Myocyte (in vitro differentiated cells): ENCODE results near the gene SLC6A18. TPM values are rescaled to one million over a fixed set of nuclear protein-coding genes. Genes with fewer than 3 reads are reported as not detected.
"Not testable (repeated sequence)": the region's sequence is repeated elsewhere in the genome, so short reads cannot be mapped to it uniquely, and the experiment has no call there.

Experiments
- DNase-seq: peaks from one replicate; pipeline ENCODE4 v3.0.0-alpha.2; 2012; ENCODE audit warnings: low read depth
- total RNA-seq: library from RNA; depleted of rRNA; stranded (reverse); fragments of >200 nt; gene quantifications from 2 replicates; pipeline ENCODE4 v1.2.3, GENCODE V29; 2014

SLC6A18 gene
- total RNA-seq, 1 donor from 2014 or later: not detected

DNA sequence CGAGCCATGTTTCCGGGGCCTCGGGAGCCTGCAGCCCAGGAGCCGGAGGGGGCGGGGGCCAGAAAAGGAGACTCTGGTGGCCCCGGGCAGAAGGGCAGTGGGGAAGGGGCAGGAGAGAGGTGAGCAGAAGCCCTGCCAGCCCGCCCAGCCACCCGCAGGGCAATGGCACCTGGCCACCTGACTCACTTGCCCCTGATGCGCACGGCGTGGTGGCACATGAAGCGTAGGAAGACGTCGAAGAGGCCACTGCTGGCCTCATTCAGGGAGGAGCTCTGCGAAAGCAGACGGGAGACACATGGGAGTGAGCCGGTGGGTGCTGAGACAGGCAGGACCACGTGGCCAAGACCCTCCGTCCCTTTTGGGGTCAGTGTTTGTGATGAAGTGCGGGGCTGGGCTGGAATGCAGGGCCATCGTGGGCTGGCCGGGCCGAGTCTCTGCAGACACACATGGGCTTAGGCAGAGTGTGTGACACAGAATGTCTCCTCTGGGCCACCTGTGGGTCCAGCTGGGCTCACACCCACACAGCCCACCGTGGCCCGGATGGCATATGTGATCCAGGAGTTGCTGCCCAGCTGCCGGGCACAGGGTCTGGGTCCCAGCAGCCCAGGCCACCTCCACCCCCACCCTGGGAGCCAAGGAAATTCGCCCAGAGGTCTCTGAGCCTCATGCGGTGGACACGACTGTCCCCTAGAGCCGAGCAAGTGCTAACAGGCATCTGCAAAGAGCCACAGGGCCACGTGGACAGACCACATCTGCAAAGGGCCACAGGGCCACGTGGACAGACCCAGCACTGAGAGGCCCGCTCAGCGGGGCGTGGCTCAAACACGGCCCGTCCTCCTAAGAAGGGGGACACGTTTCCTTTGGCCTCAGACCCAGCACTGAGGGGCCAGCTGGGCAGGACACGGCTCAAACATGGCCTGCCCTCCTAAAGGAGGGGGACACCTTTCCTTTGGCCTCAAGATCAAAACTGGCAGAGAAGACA lies 46.0 kb downstream of the SLC6A18 start:
- DNase-seq: no peak

DNA sequence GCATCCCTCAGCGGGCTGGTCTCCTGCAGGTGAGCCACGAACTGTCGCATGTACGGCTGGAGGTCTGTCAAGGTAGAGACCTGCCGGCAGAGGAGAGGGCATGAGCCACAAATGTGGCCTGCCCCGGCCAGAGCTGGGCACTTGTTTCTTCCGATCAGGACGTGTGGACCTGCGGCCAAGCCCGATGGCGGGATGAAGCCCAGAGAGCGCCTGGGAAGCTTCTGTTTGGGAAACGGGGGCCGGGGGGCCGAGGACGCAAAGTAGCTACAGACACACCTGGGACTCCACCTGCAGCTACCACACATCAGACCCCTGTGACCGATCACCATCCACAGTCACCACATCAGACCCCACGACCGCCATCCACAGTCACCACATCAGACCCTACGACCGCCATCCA lies 47.0 kb downstream of the SLC6A18 start:
- DNase-seq: no peak

GRCh38 chr5:1273745-1274144 lies 48.6 kb downstream of the SLC6A18 start:
- no peak for DNase-seq

DNA sequence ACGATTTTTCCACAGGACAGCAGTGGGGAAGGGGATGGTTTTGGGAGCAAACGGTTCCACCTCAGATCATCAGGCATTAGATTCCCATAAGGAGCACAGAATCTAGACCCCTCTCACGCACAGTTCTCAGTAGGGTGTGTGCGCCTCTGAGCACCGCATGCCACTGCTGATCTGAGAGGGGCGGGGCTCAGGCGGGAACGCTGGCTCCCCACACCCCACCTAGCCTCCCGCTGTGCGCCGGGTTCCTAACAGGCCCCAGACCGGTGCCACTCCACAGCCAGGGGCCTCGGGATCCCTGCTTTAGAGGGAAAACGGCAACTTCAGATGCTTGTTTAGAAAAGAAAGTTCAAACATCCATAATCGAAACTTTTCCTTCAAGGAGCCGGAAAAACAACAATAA lies 49.3 kb downstream of the SLC6A18 start:
- DNase-seq: no peak

- DNase-seq: not testable (repeated sequence)
Measured at GRCh38 chr5:1275397-1276391, 50.5 kb downstream of the SLC6A18 start.

- no peak for DNase-seq
Measured at GRCh38 chr5:1276930-1277329, 51.7 kb downstream of the SLC6A18 start.

DNA sequence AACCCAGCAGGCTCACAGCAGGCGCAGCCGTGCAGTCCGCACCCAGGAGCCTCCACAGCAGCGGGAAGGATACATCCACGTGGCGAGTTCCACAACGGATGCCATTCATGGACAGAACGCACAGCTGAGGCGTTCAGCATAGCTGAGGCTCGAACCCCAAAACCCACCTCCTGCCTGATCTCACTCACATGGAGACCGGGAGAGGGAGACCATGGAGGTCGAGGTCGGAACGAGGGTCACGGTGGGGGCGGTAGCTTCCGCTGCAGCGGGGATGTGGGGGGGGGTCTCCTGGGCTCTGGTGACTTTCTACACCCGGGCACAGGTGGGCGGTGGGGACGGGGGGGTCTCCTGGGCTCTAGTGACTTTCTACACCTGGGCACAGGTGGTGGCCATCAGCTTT lies 52.1 kb downstream of the SLC6A18 start:
- DNase-seq: no peak

- no peak for DNase-seq
Measured at GRCh38 chr5:1277781-1278180, 52.6 kb downstream of the SLC6A18 start.

DNA sequence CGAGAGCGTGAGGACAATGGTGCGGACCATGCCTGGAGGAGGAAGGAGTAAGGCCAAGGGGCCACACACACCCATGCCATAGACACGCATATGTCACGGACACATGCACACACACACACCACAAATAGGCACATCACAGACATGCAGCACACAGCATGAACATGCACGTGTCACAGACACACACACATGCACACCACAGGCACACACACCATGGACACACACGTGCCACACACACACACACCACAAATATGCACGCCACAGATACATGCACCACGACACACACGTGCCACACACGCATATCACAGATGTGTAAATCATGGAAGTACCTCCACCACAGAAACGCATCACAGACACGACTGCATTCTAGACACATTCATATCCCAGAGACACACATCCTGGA lies 53.0 kb downstream of the SLC6A18 start:
- no peak for DNase-seq

DNA sequence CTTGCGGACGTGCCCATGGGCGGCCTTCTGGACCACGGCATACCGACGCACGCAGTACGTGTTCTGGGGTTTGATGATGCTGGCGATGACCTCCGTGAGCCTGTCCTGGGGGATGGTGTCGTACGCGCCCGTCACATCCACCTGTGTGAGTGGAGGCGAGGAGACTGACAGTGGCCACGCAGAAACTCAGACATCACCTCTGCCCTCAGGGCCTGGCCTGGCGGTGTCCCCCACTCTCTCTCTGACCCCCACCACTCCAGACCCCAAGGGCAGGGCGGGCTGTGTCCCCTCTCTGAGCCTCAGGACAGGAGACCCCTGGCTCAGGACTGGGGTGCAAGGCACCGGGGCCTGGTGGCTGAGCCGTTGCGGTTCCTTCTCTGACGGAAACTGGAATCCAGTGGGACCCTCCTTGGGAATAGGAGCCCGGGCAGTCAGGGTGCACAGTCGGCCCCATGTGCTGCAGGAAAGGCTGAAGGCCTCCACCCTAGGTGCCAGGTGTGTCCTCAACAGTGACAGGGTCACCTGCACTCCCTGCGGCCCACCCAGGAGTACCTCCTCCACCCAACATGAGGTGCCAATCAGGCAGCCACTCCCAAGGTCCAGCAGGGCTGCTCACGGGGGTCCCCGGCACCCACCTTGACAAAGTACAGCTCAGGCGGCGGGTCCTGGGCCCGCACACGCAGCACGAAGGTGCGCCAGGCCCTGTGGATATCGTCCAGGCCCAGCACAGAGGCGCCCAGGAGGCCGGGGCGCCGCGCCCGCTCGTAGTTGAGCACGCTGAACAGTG lies 53.7 kb downstream of the SLC6A18 start:
- peak; percentile 18 for DNase-seq

- no peak for DNase-seq
Measured at GRCh38 chr5:1279443-1280151, 54.4 kb downstream of the SLC6A18 start.

DNA sequence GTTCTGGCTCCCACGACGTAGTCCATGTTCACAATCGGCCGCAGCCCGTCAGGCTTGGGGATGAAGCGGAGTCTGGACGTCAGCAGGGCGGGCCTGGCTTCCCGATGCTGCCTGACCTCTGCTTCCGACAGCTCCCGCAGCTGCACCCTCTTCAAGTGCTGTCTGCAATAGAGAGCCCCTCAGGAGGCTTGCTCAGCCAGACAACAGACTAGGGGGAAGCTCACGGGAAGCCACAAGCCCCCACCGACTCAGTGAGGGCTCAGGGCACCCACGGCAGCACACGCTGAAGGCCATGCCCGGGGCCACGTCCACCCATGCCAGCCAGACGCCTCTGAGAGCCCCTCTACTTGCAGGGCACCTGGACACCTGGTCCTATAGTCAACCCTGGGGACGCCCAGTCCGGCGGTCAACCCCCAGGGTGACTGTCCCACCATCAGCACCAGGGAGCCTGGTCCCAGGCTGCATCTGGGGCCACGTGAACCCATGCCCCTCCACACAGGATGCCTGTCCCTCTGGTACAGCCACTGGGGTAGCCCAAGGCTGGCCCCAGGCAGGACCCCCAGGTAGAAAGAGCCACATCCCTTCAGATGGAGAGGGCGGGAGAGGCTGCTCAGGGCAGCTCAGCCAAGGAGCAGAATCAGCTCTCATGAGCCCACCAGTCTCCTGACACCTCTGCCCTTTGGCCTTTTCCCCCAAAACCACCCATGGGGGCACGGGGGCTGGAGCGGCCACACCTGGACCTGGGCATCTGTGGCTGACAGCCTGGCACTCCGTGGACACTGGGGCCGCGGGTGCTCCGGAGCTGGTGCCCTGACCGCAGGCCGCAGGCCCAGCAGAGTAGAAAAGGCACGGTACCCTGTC lies 55.2 kb downstream of the SLC6A18 start:
- peak; percentile 24 for DNase-seq

DNA sequence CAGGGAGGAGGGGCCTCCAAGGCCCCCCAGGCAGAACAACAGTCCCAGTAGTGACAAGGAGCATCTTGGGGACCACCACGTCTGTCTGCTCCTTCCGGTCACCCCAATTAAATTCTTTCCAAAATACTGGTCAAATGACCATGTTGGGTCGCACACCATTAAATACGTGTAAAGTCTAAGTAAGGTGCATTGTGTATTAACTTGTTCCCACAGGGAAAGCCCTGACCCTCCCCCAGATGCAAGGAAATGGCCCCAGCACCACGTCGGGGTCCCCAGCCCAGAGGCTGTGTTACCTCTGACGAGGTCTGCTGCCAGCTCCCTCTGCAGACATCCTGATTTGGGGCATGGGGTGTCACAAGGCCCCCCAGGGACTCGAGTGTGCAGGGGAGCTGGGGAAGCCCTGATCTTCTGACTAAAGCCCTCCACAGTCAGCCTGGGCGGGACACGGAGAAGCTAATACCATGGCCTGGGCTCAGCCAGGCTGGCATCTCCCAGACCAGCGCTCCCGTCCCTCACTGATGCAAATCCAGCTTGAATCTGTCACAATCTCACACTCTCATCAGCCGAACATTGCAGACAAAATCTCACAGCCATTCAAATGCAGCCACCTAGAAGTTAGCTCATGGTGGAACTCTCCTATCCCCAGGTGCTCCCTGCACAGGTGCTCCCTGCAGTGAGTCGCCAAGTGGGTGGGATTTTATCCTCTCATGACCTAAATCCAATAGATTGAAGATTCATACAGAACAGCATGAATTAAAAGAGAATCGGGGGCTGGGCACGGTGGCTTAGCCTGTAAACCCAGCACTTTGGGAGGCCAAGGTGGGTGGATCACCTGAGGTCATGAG lies 56.1 kb downstream of the SLC6A18 start:
- no peak for DNase-seq

DNA sequence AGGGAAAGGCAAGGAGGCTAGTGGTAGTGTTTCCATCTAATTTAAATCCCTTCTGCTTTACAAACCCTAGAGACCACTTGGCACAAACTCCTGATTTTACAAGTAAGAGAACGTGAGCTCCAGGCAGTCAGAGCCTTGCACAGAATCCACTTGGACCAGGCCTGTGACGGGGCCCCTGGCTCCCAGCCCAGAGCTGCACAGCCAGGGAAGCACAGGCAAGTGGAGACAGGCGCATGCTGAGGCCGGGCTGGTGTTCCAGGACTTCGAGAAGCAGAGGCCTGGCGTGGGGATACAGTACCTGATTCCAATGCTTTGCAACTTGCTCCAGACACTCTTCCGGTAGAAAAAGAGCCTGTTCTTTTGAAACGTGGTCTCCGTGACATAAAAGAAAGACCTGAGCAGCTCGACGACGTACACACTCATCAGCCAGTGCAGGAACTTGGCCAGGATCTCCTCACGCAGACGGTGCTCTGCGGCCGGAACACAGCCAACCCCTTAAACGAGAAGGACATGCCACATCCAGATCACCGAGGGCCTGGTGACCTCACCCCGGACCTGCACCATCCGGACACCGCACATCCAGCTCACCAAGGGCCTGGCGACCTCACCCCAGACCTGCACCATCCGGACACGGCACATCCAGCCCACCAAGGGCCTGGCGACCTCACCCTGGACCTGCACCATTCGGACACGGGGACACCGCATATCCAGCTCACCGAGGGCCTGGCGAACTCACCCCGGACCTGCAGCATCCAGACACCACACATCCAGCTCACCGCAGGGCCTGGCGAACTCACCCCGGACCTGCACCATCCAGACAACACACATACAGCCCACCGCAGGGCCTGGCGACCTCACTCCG lies 57.2 kb downstream of the SLC6A18 start:
- peak; percentile 27 for DNase-seq

GRCh38 chr5:1282993-1283728 lies 58.0 kb downstream of the SLC6A18 start:
- not testable (repeated sequence) for DNase-seq

GRCh38 chr5:1283729-1284041 lies 58.5 kb downstream of the SLC6A18 start:
- DNase-seq: not testable (repeated sequence)
